NCI-H1048 (cell line): Measurements from ENCODE around the gene MME.

Experiments
- DNase-seq: peaks from one replicate; lab custom pipeline; 2025; lab: John Stamatoyannopoulos, UW

Gene MME

DNA sequence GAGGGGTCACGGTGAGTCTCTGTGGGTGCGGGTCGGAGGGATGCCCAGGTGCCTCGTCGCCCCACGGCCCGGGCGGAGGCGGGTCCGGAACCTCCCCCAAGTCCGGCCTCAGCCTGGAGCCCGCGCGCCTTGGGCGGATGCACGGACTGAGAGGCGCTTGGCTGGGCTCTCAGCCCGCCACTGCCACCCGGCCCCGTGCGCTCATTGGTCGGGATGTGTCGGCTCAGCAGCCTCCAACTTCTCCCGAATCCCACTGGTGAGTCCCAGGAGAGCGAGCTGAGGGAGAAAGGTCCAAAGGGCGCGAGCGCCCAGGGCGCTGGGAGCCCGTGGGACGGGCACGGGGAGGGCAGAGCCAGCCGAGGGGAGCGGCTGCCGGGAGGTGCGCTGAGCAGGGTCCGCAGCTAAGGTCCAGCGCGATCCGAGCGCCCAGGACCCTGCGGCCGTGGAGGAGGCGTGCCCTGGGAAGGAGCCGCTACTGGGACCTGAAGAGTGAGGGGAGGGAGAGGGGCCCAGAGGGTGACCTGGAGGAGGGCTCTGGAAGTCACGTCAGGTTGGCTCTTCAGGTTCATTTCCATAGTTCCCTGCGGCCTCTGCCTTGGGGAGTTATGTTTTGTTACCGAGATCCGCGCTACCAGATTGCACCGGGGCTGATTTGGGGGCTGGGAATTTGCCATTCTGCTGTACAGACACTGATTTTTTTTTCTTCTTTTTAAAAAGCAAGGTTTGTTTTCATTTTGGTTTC, at the start of gene MME:
Gene MME (plus strand): TSS at position 574 of the 742 bp plus-strand sequence. CDS start 3,849 bp downstream, outside the sequence.
- DNase-seq = no peak

DNA sequence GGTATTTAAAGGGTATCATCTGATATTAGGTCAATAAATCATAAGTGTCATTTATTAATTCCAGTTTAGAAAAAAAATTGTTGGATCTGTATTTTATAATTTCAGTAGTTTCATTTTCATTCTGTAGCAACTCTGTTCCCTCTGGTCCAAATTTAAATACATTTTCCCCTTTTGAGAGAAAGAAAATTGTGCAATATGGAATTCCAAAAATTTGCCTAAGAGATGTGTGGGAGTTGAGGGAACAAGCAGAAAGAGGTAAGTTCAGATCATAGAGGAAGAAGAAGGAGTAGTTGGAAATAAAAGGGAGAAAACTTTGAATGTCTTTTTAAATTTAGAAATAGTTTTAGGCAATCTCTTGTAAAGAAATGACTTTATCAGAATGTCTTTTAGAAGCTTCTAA, 48.9 kb upstream of the MME start:
- DNase-seq = no peak

DNA sequence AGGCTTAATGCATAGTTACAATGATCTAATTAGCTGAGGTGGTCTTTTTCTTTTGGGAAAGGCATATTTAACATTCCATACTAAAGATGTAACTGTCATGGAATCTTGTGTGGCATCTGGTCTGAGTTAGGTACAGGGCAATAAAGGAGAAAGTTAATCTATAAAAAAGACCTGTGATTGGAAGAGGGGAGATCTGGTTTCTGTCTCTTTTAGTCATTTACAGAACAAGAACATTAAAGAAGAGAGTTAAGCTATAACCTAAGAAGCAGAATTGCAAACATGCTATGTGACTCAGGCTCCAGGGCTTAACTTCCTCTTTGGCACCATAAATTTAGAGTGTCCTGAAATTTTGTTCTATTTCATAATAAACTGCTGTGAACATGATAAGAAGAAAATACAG, 47.2 kb upstream of the MME start:
- DNase-seq = no peak

DNA sequence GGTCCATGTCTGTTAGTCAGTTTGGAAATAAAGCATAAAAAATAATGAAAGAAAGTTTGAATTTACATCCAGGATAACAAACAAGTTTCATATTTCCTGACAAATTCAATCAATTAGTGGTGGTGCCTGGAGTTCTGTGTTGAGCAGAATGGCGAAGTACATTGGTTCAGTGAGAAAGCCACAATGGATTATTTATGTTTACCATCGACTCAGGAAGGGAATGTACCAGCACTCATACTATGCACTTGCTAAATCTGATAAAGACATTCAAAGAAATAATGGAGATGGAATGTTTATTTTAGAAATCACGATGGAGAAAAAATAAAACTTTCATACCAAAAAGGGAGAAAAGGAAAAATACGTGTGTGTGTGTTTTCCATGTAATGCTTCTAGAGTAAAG, 45.3 kb upstream of the MME start:
- no peak for DNase-seq

DNA sequence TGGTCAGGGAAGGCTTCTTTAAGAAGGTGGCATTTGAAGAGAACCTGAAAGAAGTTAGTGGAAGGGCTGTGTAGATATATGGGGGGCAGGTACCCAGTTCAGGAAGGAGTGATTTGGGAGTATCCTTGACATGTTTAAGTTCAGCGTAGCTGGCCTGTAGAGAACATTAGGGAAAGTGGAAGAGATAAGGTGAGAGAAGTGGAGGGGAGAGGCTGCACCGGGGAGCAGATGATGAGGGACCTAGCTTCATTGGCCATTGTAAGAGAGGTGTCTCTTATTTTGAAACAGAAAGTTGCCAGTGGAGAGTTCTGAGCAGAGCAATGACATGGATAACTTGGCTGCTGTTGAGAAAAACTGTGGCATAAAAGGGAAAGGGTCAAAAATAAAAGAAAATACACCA, 44.6 kb upstream of the MME start:
- DNase-seq = no peak

DNA sequence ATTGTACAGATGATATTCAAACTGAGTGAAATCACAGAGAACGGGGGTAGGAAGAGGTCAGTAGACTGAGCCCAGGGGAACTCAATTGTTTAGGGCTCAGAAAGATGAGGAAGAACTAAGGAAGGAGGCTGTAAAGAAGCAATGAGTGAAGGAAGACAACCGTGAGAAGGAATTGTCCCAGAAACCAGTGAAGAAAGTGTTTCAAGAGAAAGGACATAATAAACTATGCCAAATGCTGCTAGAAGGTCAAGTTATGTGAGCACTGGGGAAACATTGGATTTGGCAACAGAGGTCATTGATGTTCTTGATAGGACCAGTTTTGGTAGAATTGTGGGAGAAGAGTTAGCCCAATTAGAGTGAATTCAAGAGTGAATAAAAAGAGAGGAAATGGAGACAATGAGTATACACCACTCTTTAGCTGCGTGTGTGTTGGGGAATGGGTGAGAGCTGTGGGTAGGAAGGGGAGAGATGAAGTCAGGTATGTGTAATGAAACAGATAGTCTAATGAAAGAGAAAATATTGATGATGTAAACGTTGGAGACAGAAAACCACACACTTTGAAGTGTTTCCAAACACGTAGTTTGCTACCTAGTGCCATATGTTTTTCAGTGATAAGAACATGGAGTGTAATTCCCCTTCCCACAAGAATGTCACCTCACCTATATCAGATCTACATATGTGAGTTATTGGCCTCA, 42.5 kb upstream of the MME start:
- DNase-seq = no peak

DNA sequence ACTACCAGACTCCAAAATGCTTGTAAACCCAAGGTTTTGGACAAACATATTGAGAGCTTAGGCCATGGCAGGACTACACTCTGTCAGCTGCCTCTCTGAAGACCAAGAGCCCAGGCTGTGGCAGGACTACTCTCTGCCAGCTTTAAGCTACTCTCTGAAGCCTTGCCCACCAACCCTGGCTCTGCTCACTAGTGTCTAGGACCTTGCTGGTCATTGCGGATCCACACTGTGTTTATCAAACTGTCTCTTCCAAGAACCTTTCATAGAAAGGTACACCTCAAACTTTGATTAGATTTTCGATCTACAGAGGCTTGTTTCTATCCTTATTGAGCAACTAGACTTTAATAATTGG, 41.9 kb upstream of the MME start:
- DNase-seq = no peak

DNA sequence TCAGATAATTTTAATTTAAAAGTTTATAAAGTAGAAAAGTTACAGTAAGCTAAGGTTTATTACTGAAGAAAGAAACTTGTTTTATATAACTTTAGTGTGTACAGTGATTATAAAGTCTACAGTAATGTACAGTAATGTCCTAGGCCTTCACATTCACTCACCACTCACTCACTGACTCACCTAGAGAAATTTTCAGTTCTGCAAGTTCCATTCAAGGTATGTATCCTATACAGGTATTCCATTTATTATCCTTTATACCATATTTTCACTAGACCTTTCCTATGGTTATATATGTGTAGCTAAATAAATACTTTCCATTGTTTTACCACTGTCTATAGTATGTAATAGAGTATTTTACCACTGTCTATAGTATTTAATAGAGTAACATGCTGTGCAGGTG, 33.2 kb upstream of the MME start:
- DNase-seq = no peak

DNA sequence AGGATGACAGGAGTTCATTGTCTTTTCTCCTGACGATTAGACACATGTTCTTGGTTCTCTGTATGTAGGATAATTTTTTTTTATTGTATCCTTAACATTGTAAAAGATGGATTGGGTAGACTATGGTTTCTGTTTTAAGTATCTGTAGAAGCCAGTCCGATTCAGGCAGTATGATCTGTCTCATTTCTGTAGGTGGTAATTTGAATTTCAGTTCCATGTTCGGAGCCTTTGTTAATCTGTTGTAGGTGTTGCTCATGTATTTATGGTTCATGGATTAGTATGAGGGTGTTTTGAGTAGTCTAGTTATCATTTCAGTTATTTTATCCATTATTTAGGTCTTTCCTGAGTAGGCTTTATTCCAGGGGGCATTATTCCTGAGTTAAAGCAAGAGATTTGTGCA, 32.4 kb upstream of the MME start:
- no peak for DNase-seq

DNA sequence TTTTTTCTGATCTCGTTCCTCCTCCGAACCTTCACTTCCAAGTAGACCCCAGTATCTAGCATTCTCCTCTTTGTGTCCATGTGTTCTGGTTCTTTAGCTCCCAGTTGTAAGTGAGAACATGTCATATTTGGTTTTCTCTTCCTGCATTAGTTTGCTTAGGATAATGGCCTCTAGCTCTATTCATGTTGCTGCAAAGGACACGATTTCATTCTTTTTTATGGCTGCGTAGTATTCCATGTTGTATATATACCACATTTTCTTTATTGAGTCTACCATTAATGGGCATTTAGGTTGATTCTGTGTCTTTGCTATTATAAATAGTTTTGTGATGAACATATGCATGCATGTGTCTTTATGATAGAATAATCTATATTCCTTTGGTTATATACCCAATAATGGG, 30.2 kb upstream of the MME start:
- no peak for DNase-seq

DNA sequence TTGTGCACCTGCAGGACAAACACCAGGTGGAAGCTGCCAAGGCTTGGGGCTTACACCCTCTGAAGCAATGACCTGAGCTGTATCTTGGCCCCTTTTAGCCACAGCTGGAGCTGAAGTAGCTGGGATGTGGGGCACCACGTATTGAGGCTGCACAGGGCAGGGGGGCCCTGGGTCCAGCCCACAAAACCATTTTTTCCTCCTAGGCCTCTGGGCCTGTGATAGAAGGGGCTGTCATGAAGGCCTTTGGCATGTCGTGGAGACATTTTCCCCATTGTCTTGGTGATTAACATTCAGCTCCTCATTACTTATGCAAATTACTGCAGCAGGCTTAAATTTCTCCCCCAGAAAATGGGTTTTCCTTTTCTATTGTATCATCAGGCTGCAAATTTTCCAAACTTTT, 27.6 kb upstream of the MME start:
- DNase-seq = no peak

DNA sequence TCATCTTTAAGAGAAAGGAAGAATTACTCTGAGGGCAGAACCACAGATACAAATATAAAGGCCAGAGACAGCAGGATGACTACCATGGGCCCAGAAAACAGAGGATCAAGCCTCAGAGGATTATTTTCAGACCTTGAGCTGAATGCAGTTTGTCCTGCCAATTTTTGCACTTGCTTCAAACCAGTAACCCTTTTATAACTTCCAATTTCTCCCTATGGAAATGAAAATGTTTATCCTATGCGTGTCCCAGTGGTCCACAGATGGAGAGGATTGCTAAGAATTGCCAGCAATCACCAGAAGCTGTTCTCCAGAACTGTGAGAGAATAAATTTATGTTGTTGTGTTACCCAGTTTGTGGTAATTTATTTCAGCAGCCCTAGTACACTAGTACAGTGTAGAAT, 26.4 kb upstream of the MME start:
- no peak for DNase-seq

DNA sequence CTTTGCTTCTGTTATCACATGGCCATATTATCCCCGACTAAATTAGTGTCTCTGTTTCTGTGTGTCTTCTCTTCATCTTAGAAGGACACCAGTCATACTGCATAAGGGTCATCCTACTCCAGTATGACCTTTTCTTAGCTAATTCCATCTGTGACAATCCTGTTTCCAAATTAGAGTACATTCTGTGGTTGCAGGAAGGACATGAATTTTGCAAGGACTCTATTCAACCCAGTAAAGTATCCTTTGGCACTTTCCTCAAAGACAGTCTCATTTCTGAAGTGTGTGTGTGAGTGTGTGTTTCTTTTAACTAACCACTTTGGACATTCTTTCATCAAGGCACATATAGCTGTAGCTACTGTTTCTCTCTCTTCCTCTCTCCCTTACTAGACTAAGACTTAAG, 15.2 kb upstream of the MME start:
- DNase-seq = no peak

DNA sequence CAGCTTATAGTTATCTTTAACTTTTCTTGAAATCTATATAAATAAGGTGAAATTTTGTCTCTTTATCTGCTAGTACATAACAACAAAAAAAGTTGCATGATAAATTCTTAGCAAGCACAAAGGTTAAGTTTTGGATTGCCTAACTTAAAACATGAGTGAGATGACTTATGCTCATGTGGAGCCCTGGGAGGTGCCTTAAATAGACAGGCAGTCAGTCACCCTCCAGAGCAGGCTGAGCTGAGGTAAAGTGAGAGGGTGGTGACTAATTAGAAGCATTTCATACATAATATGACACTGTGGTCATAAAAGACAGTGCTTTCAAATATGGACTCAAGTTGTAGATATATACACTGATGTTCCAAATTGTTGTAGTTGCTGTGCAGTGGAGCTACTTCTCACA, 14.6 kb upstream of the MME start:
- no peak for DNase-seq

DNA sequence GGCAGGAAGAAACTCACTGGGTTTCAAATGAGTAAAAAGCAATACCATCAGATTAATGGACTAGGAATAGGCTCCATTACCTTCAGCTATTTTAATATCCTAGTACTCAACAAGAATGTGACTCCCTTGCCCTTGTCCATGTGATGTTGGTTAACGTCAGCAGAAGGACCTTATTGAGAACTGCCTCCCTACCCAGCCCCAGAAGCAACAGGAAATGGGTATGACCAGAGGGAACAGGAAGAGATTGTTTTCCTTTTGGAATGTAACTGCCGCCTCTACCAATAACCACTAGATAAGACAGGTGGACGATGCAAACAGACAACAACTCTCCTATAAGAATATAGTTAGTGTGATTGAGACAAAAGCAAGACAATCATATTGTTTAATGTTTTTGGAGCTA, 10.4 kb upstream of the MME start:
- DNase-seq = no peak

DNA sequence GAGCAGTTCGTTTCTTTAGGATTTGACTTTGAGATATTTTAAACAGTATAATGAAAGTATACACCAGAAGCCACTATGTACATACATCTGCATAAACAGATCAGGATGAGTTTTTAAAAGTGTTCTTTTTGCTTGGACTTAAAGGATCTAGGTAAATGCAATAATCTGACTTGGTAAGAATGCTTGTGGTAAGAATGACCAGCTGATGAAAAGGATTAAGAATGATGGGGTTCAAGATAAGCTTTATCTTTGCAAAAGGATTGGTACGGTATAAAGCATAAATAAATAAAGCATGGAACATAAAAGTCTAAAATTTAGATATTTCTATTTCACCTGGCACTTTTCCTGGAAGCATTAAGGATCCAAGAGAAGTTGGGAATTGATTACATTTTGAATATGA, 9.8 kb upstream of the MME start:
- DNase-seq = no peak

DNA sequence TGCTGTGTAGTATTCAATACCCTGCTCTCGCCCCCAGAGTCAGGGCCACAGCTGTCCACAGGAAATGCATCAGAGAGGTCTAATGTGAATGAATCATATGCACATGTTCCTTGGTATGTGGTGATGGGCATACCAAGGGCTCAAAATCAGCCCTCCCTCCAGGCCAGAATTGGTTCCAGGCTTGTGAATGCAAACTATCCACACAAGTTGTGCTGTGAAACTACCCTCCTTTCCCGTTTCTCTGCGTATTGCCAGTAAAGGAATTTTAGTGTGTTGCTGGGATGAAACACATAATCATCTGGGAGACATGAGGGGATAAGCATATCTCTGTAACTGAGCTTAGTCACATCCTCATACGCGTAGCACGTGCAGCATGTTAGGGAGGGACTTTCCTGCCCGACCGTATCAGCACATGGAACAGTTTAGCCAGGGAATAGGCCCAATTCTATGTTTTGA, 9.2 kb upstream of the MME start:
- no peak for DNase-seq

DNA sequence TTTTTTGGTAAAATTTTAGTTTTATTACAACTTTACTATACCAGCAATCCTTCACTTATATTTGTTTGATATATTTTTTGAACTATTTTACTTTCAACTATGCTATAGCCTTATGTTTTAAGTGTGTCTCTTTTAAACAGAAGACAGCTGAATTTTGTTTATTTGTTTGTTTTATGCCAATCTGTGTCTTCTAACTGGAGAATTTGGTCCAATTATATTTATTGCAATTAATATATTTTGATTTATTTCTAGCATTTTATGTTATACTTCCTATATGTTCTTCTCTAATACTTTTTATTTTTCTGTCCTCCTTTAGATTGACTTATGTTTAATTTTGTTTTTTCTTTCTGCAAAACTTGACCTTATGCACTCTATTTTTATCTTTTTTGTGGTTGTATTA, 4.9 kb upstream of the MME start:
- no peak for DNase-seq

DNA sequence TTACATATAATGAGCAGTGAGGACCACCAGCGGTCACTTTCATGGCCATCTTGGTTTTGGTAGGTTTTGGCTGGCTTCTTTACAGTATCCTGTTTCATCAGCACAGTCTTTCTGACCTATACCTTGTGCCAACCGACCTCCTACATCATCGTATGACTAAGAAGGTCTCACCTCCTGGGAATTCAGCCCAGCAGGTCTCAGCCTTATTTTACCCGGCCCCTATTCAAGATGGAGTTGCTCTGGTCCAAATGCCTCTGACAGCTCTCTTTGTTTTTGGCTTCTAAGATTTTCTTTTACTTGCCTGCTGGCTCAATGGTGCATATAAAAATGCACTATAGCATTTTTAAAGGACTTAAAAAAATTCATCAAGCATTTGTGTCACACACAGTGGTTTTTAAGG, 3.2 kb upstream of the MME start:
- no peak for DNase-seq

DNA sequence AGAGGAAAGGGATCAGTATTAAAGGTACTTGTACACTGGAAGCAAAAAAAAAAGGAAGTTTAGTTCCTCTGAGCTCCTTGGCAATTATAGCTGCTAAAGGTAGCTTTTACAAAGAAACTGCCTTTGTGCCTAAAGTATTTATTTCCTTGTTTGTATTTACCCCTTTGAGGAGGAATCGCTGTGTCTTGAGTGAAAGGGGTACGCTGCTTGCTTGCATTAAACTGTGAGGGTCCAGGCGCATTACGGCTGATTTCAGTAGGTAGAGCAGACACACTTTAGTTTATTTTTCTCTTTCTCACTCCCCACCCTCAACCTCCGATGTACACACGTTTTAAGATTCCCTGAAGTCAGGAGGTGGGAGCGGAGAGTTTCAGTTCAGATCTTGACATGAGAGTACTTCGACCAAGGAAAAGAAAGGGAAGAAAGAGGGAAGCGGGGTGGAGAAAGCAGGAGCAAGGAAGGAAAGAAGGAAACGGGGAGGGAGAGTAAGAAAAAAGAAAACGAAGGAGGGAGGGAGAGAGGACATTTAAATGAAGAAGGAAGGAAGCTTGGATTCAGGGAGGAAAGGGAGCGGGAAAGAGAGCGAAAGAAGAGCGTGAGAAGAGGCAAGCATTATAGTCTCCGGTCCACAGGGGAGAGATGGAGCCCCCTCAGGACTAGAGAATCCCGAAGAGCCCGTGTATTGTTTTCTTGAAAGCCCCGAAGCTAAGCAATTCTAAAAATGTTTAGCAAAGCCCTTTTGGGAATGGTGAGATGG, 1.2 kb upstream of the MME start:
- DNase-seq = no peak

DNA sequence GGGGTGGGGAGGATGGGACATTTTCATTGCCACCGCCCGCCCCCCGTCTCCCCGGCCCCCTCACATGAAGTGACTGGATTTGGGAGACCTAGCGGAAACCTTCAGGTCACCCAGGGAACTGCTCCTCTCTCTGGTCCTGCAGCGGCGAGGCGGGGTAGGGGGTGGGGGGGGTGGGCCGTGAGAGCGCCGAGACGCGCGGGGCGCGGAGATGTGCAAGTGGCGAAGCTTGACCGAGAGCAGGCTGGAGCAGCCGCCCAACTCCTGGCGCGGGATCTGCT, 712 bp upstream of the MME start:
- no peak for DNase-seq

DNA sequence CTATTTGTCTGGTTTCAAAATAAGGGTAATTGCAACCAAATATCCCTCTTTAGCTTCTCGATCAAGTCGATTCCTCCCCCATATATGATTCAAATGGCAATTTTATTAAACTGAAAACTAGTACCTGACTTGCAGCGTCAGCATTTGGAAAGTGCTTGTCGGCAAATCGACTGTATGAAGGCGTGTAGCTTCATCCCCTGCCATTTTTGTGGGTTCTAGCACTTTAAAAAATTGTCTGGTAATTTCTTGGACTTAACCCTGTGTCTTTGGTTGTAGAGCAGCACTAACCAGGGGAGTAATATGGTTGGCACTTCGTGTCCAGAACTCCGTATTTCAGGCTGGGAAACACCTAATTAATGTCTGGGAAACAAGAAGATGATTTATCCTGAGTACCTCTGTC, 573 bp downstream of the MME start:
- no peak for DNase-seq

DNA sequence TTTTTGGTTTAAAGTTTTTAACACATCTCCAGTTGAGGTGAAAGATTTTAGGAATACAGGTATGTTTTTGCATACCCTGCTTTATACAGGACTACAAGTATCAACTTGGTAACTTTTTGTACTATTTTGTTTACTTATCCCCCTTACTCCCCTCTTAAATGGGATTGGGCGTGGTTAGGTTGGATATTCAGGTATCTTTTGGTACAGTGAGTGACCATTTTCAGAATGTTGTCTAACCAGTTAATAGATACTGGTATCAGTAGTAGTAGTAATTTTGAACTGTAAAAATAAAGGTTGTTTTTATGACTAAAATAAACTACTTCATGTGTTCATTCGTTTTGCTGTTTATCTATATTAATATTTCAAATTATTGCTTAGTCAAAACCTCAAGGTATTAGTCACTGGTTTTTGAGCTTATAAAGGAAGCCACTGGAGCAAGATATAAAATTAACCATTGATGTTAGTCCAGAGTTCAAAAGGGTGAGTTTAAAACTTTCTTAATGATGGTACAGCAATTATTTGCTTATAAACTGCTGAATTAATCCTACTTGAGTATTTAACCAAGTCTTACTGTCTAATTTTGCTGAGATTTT, 3.3 kb downstream of the MME start:
- no peak for DNase-seq
